Neural progenitor cell (in vitro differentiated cells): ENCODE measurements around the gene MAP3K3.

Experiments used
- CTCF ChIP-seq: fragments of 200-600 bp; sonication (generic); IDR thresholded peaks from 2 replicates; pipeline ENCODE4 v1.5.1; 2017; ENCODE audit warnings: antibody characterized with exemption, mild to moderate bottlenecking
- EZH2 ChIP-seq: fragments of 200-600 bp; sonication (generic); IDR thresholded peaks from 2 replicates; pipeline ENCODE4 v1.6.1; 2017; ENCODE audit warnings: antibody characterized with exemption, mild to moderate bottlenecking, moderate library complexity
- EZH2phosphoT487 ChIP-seq: fragments of 200-600 bp; sonication (generic); IDR thresholded peaks from 2 replicates; pipeline ENCODE4 v1.6.1; 2017; ENCODE audit warnings: antibody characterized with exemption

- TF ChIP-seq EZH2phosphoT487 (no peak), CTCF (no peak), EZH2 (no peak)
Measured at GRCh38 chr17:63665527-63666214, 43.5 kb downstream of the MAP3K3 start.
